Esophagus muscularis mucosa (tissue), 3 donors: ENCODE results near the gene BGLAP.

ENCODE experiments used
- CTCF ChIP-seq, 3 experiments: fragments of 200-600 bp in 2 of 3; fragments of 450-650 bp in 1 of 3; sonication (generic) in 2 of 3; IDR thresholded peaks; one replicate each; pipeline ENCODE4 v1.5.1; 2017 to 2019; ENCODE audit warnings: antibody characterized with exemption in 3 of 3, mild to moderate bottlenecking in 2 of 3, moderate library complexity in 1 of 3
- POLR2A ChIP-seq: fragments of 450-650 bp; IDR thresholded peaks from one replicate; pipeline ENCODE4 v1.6.1; 2017; ENCODE audit warnings: antibody characterized with exemption, moderate library complexity, mild to moderate bottlenecking, low read depth

GRCh38 chr1:156260896-156261295 is 18.9 kb downstream of the BGLAP start:
- TF ChIP-seq CTCF (IDR thresholded peaks at IDR 0.05): no peak
- no peak for TF ChIP-seq POLR2A
